GM18909 (cell line): Measurements from ENCODE around the gene COPS7A.

Experiments
- ATAC-seq: cut with Tn5 transposase; IDR thresholded peaks from one replicate; pipeline ENCODE4 v1.9.1; 2021; ENCODE audit warnings: mild to moderate bottlenecking; ENCODE audit not compliant: unreplicated experiment, poor library complexity

Gene COPS7A

DNA sequence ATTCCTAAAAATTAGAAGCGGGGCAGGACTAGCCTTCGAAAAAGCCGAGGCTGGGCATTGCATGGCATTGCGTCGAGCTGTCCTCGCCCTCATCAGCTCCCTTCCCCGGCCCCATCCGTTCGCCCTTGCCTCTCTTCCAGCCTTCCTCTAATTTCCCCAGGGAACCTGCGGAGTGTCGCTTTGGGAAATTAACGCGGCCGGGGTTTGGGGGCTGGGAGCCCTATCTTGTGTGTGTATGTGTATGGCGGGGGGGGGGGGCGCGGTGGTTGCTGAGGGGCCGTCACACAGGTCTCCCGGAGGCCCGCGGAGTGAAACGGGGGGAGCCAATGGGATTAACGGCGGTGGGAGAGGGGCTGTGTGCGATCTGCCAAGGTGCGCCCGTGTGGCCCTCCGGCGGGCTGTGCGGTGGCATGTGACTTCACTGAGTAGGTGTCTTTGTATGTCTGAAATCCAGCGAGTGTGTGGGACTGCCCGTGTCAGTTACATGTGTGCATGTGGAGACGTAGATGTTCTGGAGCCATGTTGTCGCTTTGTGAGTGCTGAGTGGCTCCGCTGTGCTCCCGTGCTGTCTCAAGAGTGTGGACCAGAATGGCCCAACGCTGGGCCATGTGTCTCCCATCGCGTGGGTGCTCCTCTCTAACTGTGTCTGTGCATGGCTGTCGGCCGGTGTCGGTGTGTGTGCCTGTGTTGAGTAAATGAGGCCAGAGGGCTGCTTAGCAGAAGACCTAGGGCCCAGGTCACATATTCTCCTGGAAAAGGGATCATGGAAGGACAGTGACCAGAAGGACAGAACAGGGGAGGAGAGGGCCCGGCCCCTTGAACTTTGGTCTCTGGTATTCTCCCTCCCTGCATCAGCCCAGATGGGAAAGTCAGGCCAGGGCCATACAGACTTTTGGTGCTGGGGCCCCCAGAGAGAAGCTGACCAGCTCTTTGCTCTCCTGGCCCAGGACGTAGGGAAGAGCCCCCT lies 43.8 kb downstream of the COPS7A start:
- ATAC-seq, result no peak

DNA sequence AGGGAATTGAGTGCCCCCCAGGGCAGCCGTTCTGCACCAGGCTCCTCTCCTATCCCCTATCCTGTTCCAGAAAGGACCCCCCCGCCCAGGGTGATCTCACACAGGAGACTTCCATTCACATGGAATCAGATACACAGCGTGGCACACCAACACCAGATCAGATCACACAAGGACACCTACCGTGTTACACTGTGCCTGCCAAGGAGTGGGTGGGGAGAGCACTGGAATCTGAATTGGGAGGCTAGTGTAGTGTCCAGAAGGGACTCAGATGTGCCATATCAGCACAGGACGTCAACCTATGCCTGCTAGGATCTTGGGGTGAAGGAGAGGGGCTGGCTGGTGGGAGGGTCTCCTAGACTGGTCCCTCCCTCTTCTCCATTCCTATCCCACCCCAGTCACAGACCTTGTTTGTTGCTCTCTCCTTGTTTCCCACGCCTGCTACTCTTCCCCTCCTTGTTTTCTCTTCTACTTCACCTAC lies 44.6 kb downstream of the COPS7A start:
- ATAC-seq, result no peak

DNA sequence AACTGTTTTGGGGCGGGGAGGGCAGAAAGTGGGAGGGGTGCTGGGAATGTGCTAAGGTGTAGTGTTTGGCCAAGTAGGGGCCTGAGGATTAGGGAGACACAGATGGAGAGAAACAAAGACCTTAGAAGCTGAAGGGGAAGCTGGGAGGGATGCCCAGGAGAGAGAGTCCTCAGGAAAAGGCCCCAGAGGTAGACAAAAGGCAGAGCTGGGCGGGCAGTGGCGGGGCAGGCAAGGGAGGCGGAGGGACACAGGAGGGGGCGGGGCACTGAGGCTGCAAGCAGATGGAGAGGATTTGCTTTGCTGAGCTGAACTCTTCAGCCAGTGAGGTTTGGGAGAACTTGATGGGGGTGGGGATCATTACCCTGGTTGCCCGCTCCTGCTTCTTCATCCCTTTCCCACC lies 45.1 kb downstream of the COPS7A start:
- ATAC-seq, result no peak

DNA sequence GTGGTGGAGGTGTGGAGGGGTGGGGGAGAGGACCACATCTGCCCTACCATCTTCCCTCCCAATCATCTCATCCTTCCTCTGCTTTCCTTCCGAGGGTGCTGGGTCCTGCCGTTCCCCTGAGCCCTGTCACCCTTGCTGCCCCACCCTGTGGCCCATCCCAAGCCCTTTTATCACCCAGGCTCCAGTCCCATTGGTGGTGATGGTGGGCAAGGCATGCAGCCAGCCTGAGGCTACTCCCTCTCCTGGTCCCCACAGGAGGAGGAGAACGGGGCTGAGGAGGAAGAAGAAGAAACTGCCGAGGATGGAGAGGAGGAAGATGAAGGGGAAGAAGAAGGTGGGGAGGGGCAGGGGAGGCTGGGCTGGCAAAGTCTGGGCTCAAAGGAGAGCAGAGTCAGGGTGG lies 45.8 kb downstream of the COPS7A start:
- ATAC-seq, result no peak

DNA sequence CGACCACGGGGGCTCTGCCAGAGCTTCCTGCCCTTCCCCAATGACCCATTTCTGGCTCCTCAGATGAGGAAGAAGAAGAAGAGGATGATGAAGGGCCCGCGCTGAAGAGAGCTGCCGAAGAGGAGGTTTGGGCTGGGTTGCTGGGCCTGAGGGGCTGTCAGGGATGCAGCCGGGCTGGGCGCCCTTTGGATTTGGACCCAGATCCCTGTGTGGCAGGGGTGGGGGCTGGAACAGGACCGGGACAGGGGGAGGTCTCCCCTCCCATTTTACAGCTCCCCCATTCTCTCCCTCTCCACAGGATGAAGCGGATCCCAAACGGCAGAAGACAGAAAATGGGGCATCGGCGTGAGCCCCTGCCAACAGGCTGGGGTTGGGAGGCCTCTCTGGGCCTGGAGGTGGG lies 46.2 kb downstream of the COPS7A start:
- ATAC-seq, result no peak

DNA sequence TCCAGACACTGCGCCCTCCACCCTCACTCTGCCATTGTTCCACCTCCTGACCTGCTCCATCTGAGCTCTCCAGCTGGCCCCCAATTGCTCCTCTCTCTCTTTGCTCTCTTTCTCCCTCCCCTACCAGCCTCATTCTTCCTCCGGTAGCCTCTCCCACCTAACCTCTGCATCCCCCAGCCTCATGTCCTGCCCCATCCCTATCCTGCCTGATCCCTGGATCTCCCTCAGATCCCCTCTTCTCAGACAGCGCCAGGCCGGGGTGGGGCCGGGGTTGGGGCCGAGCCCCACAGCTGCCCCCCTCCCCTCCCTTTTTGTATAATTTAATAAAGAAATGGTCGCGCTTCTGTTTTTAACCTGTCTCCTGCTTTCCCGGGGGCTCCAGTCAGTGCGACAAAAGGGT lies 46.8 kb downstream of the COPS7A start:
- no peak for ATAC-seq

DNA sequence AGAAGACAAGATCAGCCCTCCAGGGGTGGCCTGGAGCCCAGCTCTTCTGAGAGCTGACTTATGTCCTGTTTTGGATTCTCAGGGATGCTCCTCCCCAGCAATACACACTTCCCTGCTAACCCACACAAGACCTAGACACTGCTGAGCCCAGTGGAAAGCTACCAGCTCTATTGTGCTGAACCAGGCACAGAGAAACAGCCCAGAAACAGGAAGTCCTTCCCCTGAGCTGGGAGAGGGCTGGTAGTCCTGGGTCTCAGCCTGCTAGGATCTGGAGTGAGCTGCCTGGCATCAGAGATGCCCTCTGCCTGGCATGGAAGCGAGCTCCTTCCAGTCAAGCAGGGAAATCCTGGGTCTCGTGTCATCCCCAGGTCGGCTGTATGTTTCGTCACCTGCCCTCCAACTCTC lies 47.2 kb downstream of the COPS7A start:
- ATAC-seq, result no peak

DNA sequence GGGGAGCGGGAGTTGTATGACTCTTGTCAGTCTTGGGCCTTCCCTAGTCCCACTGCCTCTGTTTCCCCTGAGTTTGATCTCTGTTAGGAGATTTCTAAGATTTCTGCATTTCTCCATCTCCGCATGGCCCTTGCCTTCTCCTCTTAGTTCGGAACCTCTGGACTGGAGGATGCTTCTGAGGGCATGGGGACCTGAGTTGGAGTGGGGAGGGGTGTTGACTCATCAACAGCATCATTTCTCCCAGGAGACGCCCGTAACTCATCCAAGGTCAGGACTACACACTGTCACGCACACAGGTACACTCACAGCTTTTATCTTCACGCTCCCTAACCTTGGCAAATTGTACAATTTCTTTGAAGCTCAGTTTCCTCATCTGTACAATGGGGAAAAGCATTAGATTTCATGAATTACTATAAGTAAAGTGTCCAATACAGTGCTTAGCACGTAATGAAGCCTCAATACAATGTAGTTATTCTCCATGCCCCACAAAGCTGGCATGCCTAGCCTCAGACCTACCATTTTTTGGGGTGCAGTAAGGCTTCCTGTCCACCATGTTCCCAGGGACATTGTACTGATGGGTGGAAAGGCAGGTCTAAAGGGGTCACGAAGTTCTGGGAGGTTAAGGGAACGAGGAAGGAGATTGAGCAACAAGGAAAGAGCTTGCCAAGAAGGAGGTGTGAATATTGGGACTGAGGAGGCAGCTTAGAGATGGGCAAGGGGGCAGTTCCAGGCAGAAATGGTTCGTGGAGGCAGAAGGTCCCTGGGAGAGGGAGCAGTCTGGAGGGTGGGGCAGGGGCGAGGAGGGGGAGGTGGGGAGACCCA lies 47.9 kb downstream of the COPS7A start:
- no peak for ATAC-seq

DNA sequence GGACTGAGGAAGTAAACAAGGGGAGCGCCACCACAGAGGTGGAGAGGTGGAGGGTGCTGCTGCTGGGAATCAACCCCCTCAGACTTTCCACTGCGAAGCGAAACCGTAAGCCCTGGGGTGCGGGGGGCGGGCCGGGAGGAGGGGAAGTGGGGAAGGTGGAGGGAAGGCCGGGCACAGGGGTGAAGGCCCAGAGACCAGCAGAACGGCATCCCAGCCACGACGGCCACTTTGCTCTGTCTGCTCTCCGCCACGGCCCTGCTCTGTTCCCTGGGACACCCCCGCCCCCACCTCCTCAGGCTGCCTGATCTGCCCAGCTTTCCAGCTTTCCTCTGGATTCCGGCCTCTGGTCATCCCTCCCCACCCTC lies 48.5 kb downstream of the COPS7A start, which contains the start of gene LAG3:
Gene LAG3 (plus strand): TSS at position 190 of the 365 bp plus-strand sequence. CDS start 333 bp downstream, outside the sequence.
- no peak for ATAC-seq

DNA sequence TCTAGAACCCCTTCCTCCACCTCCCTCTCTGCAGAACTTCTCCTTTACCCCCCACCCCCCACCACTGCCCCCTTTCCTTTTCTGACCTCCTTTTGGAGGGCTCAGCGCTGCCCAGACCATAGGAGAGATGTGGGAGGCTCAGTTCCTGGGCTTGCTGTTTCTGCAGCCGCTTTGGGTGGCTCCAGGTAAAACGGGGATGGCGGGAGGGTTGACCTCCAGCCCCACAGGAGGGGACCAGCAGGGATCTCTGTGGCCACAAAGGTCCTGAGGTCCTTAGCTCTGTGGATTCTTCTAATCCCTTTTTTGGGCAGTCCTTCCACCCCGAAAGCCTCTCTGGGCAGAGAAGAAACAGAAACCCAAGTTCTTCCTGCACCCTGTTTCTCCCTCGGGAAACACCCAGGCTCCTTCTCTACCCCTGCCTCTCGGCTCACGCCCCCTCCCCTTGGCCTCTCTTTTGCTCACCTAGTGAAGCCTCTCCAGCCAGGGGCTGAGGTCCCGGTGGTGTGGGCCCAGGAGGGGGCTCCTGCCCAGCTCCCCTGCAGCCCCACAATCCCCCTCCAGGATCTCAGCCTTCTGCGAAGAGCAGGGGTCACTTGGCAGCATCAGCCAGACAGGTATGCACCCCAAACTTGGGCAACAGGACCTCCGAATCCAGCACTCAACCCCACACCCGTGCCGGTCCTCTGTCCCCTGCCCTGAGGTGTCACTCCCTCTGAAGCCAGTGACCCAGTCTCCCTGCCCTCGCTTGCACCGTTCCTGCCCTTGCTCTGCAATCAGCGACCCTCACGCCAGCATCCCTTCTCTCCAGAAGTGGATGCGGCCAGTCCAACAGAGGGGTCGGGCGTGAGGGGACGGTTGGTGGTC lies 49.1 kb downstream of the COPS7A start:
- ATAC-seq, result no peak

DNA sequence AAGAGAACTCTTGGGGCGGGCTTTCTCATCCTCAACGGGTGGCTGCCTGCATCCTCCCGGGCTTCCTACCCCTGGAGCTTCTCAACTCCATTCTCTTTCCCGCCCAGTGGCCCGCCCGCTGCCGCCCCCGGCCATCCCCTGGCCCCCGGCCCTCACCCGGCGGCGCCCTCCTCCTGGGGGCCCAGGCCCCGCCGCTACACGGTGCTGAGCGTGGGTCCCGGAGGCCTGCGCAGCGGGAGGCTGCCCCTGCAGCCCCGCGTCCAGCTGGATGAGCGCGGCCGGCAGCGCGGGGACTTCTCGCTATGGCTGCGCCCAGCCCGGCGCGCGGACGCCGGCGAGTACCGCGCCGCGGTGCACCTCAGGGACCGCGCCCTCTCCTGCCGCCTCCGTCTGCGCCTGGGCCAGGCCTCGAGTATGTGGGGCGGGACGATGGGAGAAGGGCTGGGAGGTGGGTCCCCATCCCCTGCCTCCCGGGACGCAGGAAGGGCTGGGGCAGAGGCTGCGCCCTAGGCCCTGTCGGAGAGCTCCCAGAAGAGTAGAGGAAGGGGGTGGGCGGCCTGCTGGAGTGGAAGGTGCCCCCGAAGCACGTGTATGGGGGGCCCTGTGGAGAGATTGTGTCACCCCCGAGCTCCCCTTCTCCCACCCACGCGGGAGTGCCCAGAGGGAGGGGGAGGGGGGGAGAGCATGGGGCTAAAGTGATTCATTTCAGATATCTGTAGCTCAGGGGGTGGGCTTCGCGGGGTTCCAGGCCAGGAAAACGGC lies 49.9 kb downstream of the COPS7A start:
- no peak for ATAC-seq

DNA sequence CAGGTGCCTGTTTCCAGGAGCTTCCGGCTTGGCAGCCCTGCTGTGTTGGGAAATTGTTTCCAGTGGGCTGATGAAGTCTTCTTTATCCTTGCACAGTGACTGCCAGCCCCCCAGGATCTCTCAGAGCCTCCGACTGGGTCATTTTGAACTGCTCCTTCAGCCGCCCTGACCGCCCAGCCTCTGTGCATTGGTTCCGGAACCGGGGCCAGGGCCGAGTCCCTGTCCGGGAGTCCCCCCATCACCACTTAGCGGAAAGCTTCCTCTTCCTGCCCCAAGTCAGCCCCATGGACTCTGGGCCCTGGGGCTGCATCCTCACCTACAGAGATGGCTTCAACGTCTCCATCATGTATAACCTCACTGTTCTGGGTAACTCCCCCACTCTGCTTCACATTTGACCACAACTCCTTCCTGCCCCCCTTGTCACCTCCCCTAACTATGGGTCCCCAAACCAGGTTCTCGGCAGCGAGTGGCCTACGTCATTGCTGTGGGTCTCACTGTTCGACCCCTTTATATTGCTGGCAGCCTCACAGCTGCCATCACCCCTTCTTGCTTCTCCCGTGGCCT lies 50.7 kb downstream of the COPS7A start:
- no peak for ATAC-seq

DNA sequence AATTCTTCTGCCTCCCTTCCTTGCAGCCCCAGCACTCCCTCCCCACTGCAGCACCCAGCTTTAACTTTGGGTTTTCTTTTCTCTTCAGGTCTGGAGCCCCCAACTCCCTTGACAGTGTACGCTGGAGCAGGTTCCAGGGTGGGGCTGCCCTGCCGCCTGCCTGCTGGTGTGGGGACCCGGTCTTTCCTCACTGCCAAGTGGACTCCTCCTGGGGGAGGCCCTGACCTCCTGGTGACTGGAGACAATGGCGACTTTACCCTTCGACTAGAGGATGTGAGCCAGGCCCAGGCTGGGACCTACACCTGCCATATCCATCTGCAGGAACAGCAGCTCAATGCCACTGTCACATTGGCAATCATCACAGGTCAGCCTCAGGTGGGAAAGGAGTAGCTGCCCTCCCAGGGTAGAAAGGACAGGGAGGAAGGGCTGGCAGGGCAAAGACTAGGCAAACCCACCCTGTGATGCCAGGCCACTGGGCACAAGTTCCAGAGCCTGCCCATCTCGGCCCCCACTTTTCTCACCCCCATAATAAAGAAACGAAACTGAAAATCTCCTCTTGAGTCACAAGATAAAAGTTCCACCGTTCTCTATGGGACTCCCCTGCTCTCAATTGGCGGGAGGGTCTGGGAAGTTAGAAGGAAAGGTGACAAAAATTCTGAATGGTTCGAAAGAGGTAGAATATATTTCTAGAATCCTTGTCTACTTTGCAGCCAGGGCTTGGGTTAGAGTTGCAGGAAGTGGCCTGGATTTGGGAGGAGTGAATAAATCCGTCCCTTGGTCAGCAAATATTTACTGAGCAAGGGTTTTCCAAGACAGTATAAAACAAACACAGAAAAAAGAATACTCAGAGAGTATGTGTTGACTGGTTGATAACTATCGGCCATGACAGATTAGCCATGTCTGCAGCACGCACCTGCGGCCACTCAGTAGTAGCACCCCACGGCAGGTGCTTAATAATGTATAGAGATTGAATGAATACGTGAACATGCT lies 51.6 kb downstream of the COPS7A start:
- ATAC-seq, result no peak

DNA sequence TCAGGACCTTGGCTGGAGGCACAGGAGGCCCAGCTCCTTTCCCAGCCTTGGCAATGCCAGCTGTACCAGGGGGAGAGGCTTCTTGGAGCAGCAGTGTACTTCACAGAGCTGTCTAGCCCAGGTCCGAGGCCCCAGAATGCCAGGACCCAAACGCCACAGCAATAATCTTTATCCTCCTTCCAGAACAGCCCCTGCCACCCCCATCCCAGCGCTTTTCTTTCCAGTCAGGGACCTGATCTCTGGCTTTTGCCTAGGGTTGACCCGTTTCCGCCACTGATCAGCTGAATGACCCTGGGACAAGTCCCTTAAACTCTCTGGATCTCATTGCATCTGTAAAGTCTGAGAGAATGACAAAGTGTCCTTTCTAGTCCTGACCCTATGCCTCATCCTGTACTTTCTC lies 53.5 kb downstream of the COPS7A start:
- no peak for ATAC-seq

DNA sequence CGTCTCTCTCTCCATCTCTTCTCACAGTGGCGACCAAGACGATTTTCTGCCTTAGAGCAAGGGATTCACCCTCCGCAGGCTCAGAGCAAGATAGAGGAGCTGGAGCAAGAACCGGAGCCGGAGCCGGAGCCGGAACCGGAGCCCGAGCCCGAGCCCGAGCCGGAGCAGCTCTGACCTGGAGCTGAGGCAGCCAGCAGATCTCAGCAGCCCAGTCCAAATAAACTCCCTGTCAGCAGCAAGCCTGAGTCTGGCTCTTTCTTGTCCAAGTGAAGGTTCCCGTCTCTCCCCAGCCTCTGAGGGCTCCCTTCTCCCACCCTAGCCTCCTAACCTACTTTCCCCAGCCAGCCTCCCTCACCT lies 54.3 kb downstream of the COPS7A start:
- no peak for ATAC-seq

DNA sequence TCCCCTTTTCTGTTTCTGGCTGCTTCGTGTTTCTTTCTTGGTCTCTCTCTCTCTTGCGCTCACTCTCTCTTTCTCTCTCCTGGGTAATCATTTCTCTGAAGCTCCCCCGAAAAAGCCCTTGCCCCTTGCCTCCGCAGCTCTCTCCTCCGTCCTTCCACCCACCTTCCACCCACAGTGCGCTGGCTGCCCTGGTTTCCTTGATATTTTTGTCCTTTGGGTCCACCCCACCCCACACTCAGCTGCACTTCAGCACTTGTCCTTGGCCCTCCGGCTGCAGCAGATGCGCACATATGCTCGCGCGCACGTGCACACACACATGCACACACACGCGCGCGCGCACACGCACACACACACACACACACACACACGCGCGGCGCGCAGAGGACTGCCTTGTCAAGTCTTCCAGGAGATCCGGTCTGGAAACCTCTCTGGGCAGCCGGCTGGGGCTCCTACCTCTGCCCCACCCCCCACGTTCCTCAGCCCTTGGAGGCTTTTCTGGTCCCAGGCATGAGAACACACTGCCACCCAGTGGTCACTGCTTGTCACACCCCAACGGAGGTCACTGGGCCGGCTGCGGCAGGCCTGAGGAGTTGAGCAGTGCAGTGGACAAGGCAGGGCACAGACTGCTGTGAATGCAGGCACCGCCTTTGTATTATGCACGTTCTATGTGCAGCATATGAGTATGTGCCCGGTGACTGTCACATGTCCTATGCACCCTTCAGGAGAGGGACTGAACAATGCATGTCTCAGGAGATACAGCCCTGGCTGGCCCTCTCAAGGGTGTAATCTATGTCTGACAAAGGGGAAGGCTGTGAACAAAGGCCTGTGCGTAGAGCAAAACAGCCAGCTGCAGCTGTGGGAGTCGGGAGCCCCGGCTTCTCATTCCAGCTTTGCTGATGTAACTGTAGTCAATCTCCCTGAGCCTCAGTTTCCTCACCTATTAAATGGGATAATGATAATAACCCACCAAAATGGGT lies 55.0 kb downstream of the COPS7A start:
- ATAC-seq, result peak; percentile 69
